Endodermal cell (in vitro differentiated cells): Measurements from ENCODE around the gene GTF2F2. TPM values are rescaled to one million over a fixed set of nuclear protein-coding genes. Genes with fewer than 3 reads are reported as not detected.

Experiments
- DNase-seq: peaks from one replicate; pipeline ENCODE4 v3.0.0-alpha.2; 2017
- H3K27ac ChIP-seq: 2 replicates; pipeline ENCODE4 v1.5.1; 2013; ENCODE audit warnings: mild to moderate bottlenecking, low read depth, low read length, moderate library complexity
- H3K27me3 ChIP-seq: 2 replicates; pipeline ENCODE4 v1.6.1; 2013; ENCODE audit warnings: mild to moderate bottlenecking, low read length, moderate library complexity; ENCODE audit not compliant: insufficient read depth, control insufficient read depth, poor library complexity, severe bottlenecking
- H3K36me3 ChIP-seq: 2 replicates; pipeline ENCODE4 v1.7.0; 2013; ENCODE audit warnings: mild to moderate bottlenecking, low read length, moderate library complexity; ENCODE audit not compliant: control insufficient read depth, insufficient read depth
- H3K4me1 ChIP-seq: one replicate; pipeline ENCODE4 v1.7.0; 2013; ENCODE audit warnings: low read length; ENCODE audit not compliant: control insufficient read depth, insufficient read depth
- H3K4me3 ChIP-seq: 2 replicates; pipeline ENCODE4 v1.5.1; 2013; ENCODE audit warnings: mild to moderate bottlenecking, low read length, moderate library complexity
- H3K9ac ChIP-seq: 2 replicates; pipeline ENCODE4 v1.6.1; 2013; ENCODE audit warnings: mild to moderate bottlenecking, low read length, moderate library complexity; ENCODE audit not compliant: poor library complexity, severe bottlenecking; ENCODE audit errors: extremely low read depth
- H3K9me3 ChIP-seq: 2 replicates; pipeline ENCODE4 v1.6.1; 2013; ENCODE audit warnings: mild to moderate bottlenecking, low read length, moderate library complexity; ENCODE audit not compliant: control insufficient read depth
- H3K27ac Mint-ChIP-seq: 2 replicates; pipeline ENCODE4 v1.8.0; 2020; ENCODE audit warnings: mixed read lengths
- H3K27me3 Mint-ChIP-seq: 2 replicates; pipeline ENCODE4 v1.8.0; 2021; ENCODE audit warnings: mild to moderate bottlenecking, mixed read lengths; ENCODE audit not compliant: insufficient read depth
- H3K36me3 Mint-ChIP-seq: 2 replicates; pipeline ENCODE4 v1.8.0; 2020; ENCODE audit warnings: low read depth, mixed read lengths
- H3K4me1 Mint-ChIP-seq: 2 replicates; pipeline ENCODE4 v1.8.0; 2020; ENCODE audit warnings: mixed read lengths
- H3K4me3 Mint-ChIP-seq: 2 replicates; pipeline ENCODE4 v1.8.0; 2020; ENCODE audit warnings: mild to moderate bottlenecking, moderate library complexity, mixed read lengths
- H3K9me3 Mint-ChIP-seq: 2 replicates; pipeline ENCODE4 v1.8.0; 2020; ENCODE audit warnings: mild to moderate bottlenecking, mixed read lengths
- WGBS, 2 experiments: methylation state at CpG; one replicate each; pipeline versions ENCODE4 v1.1.5 to v1.1.7; 2013; ENCODE audit warnings: missing lambda C conversion rate in 2 of 2, mixed read lengths in 1 of 2; ENCODE audit not compliant: insufficient coverage in 1 of 2, insufficient read length in 1 of 2; 5-methylcytosine and 5-hydroxymethylcytosine counted together
- total RNA-seq, 2 donors: library from RNA; stranded (reverse); fragmentation: NEBNext Ultra II Directional in 1 of 2; extraction: Animal tissue kit (Norgen Biotek cat#: 25700) in 1 of 2; gene quantifications; 2 replicates in 1 of 2; 3 replicates in 1 of 2; pipeline ENCODE4 v1.2.1, GENCODE V29; 2021
- TF ChIP-seq, protein P1 (sequence below): fragments of 200-600 bp; sonication (generic); conservative IDR thresholded peaks from 2 replicates; pipeline ENCODE4 v1.5.0; 2021; ENCODE audit warnings: antibody characterized with exemption, mild to moderate bottlenecking

GTF2F2 gene
- total RNA-seq, 2 donors from 2014 or later, result 27.0 to 27.4 TPM

DNA sequence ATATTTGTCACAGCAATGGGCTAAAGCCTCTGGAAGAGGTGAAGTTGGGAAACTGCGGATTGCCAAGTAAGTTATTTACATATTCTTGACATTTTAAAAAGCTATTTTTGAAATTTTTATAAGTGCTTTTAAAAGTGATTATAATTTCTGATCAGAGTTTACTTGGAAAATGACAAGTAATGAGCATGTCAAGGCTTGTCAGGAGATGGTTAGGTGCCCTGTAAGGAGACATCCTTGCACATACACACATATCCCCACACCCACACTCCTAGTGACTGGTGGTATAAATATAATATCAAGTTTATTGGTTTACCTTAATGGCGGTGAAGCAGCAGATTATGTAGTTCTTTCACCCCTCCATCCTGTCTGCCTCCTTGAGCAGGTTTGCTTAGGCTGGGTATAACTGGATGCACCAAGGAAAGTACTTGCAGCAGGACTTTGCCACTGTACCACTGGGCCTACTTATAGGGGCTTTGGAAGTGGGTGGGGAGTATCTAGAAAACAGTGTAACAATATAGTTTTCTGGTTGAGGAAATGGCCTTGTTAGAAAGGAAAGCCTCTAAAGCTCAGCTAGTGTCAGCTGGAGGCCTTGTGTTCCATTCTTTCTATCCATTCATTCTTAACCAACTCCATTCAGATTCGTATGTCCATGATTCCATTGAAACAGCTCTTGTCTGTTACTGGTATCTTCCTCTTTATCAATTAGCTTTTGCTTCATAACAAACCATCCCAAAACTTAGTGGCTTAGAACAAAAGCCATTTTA lies 16.6 kb downstream of the GTF2F2 start:
- H3K4me3 Mint-ChIP-seq, result no peak overlapping the region
- H3K27ac ChIP-seq, result no peak overlapping the region
- H3K27me3 ChIP-seq, result no peaks in the 10 kb centered on the region
- H3K4me1 Mint-ChIP-seq, result no peaks in the 10 kb centered on the region
- H3K36me3 Mint-ChIP-seq, result peaks cover 10% of the 10 kb centered on the region
- H3K4me3 ChIP-seq, result no peak overlapping the region
- no peak overlapping the region for H3K27ac Mint-ChIP-seq
- H3K36me3 ChIP-seq, result peaks cover 24% of the 10 kb centered on the region
- H3K4me1 ChIP-seq, result no peaks in the 10 kb centered on the region
- H3K9me3 ChIP-seq, result no peaks in the 10 kb centered on the region
- 100% methylated on average over 1 to 3 of the region's 3 CpGs for WGBS, 2 experiments
- H3K27me3 Mint-ChIP-seq, result no peaks in the 10 kb centered on the region
- DNase-seq, result no peak
- peaks cover 10% of the 10 kb centered on the region for H3K9me3 Mint-ChIP-seq
- no peak overlapping the region for H3K9ac ChIP-seq
- TF ChIP-seq, protein P1, sequence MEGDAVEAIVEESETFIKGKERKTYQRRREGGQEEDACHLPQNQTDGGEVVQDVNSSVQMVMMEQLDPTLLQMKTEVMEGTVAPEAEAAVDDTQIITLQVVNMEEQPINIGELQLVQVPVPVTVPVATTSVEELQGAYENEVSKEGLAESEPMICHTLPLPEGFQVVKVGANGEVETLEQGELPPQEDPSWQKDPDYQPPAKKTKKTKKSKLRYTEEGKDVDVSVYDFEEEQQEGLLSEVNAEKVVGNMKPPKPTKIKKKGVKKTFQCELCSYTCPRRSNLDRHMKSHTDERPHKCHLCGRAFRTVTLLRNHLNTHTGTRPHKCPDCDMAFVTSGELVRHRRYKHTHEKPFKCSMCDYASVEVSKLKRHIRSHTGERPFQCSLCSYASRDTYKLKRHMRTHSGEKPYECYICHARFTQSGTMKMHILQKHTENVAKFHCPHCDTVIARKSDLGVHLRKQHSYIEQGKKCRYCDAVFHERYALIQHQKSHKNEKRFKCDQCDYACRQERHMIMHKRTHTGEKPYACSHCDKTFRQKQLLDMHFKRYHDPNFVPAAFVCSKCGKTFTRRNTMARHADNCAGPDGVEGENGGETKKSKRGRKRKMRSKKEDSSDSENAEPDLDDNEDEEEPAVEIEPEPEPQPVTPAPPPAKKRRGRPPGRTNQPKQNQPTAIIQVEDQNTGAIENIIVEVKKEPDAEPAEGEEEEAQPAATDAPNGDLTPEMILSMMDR, result no peak

DNA sequence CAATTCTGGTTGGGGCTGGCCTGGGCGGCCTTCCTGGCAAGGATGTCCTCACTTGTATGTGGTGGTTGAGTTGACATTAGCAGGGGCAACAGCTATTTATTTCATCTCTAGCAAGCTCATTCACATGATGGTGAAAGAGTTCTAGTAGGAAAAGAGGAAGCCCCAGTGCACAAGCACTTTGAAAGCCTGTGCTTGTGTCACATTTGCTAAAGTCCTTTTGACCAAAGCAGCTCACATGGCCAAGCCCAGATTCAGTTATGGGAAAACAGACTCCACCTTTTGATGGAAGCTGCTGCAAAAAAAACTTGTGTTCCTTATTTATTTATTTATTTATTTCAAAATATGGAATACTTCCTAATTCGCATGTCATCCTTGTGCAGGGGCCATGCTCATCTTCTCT lies 17.2 kb downstream of the GTF2F2 start:
- Mint-ChIP-seq H3K9me3 (peaks cover 5% of the 10 kb centered on the region), H3K27me3 (no peaks in the 10 kb centered on the region), H3K4me3 (no peak overlapping the region), H3K27ac (no peak overlapping the region), H3K36me3 (peaks cover 9% of the 10 kb centered on the region), H3K4me1 (peaks cover 3% of the 10 kb centered on the region)
- no peaks in the 10 kb centered on the region for H3K9me3 ChIP-seq
- H3K9ac ChIP-seq, result no peak overlapping the region
- peaks cover 24% of the 10 kb centered on the region for H3K36me3 ChIP-seq
- WGBS, 2 experiments, result 96 to 98% methylated on average over 2 of the region's 2 CpGs
- TF ChIP-seq, protein P1, result no peak
- H3K27ac ChIP-seq, result no peak overlapping the region
- no peak overlapping the region for H3K4me3 ChIP-seq
- DNase-seq, result no peak
- no peaks in the 10 kb centered on the region for H3K27me3 ChIP-seq
- no peaks in the 10 kb centered on the region for H3K4me1 ChIP-seq

DNA sequence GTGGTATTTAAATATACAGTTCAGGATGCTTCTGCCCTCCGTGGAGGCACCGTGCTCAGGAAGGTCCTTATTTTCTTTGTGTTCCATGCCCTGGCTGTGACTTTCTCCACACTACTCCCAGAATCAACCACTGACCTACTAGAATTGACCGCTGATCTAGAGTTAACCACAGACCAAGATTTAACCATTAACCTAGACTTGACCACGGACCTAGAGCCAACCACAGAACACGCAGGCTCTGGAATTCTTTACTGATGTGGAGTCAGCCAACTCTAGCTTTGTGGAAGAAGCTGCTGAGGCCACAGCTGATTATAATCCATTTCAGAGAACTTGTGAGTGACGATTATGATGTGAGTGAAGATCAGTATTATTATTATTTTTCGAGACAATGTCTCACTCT lies 18.0 kb downstream of the GTF2F2 start:
- Mint-ChIP-seq H3K9me3 (peaks cover 3% of the 10 kb centered on the region), H3K4me3 (no peak overlapping the region), H3K4me1 (peaks cover 8% of the 10 kb centered on the region), H3K27me3 (no peaks in the 10 kb centered on the region), H3K27ac (no peak overlapping the region), H3K36me3 (peaks cover 9% of the 10 kb centered on the region)
- Histone ChIP-seq H3K27me3 (no peaks in the 10 kb centered on the region), H3K4me1 (no peaks in the 10 kb centered on the region), H3K36me3 (peaks cover 24% of the 10 kb centered on the region), H3K4me3 (no peak overlapping the region), H3K27ac (no peak overlapping the region), H3K9me3 (no peaks in the 10 kb centered on the region), H3K9ac (no peak overlapping the region)
- DNase-seq, result no peak
- WGBS, 2 experiments, result 93 to 96% methylated on average over 7 of the region's 7 CpGs
- TF ChIP-seq, protein P1, result no peak
